ENCODE measurements around the gene CTIF.

The CTIF gene

DNA sequence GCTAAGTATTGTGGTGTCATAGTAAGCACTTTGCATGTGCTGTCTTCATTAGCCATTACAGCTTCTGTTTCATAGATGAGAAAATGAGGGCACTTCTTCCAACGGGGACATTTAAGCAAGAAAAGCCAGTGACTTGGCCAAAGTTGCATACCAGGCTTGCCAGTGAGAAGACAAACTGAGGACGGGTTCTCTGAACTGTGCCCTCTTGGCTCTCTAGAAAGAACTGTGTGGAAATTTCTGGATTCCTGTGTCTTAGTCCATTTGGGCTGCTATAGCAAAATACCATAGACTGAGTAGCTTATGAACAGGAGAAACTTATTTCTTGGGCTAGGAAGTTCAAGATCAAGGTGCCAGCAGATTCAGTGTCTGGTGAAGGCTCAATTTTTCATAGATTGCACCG is 13.3 kb downstream of the CTIF start:
- DNase-seq = no peak

DNA sequence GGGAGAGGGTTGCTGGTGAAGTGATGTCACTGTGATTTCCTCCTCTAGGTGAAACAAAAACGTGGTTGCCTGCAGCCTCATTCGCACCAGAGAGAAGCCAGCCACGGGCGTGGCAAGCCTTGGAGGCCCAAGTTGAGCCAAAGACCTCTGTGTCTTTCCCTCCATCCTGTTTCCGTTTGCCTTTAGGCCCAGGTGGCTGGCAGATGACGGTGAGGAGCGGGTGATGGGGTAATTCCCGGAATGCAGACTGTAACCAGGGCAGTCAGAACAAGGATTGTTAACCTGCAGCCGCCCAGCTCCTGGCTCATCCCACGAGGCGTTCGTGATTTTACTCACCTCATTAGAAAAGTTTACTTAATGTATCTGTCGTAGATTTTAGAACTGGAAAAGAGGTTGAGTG is 14.4 kb downstream of the CTIF start:
- DNase-seq = no peak

DNA sequence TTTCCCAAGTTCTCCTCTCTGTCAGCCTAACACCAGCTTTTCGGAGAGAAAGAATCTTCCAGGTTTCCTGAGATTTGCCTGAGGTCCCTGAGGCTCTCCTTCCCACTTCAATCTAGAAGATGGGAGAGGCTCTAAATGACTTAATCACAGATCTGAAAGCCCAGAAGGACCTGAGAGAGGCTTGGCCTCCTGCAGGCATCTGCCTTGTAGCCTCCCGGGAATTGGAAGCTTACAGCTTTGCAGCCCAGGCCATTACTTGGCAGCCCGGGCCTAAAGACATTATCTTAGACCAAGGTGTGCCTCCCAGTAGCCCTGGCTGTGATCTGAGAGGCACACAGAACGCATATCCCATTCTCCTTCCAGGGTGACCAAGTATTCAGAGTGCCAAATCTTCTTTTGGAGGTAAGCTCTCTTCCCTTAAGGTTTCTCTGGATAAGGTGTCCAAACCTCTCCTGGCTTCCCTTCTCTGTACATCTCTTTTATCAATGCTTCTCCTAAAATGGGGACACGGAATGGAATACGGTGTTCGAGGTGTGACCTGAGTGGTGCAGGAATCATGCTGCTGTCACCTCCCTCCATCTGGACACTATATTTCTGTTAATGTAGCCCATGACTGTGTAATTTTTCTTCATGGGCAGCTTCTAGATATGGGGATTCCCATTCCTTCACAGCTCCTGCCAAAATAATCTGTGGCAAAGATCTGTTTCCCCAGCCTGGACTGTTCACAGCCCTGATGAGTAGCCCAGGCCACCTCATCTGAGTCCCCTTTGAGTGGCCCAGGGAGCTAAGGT is 16.0 kb downstream of the CTIF start:
- no peak for DNase-seq

DNA sequence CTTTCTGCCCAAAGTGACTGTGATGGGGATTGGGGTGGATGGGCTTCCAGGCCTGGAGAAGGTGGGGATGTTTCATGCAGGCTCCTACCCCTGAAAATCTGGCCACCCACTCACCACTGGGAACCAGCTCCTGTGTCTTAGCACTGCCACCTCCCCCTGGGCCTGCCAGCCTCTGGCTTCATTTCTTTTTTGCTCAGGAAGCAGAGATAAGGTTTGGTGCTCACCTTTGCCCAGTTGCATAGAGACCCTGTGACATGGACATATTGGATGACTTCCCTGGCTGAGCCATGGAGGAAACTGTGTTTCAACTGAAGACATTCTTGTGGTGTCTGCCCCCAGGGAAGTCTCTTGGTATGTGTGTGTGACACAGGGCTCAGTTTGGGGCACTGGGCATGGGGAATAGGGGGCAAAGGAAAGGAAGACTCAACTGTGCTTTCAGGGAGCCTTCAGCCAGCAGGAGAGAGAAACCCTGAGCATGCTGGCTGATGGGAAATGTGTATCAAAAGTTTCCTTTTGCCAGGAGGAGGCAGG is 16.7 kb downstream of the CTIF start:
- DNase-seq = no peak

DNA sequence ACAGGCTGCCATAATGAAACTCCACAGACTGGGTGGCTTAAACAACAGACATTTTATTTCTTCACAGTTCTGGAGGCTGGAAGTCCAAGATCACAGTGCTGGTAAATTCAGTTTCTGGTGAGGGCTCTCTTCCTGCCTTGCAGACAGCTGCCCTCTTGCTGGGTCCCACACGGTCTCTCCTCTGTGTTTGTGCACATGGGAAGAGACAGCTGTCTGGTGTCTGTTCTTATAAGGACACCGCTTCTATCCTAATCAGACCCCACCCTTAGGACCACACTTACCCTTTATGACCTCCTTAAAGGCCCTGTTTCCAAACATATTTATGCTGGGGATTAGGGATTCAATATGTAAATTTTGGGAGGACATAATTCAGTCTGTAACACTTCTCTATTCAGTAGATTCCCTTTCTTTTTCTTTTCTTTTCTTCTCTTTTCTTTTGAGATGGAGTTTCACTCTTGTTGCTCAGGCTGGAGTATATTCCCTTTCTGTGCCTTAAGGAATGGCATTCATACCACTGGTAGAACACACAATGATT is 18.9 kb downstream of the CTIF start:
- DNase-seq = no peak

DNA sequence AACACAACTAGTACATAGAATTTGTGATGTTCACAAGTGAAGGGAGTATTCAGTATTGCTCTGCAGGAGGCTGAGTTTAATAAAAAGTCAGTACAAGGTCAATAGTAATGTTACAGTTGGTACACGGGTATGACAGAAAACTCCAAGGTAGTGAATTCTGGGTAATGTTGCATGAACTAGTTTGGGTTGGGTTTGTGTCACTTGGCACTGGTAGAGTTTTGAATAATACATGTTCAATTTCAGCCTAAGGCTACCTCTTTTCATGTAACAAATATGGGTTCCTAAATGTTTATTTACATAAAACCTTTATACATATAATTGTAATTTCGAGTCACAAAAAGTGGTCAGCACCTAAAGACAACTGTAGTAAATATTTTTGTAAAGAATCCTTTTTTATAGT is 19.4 kb downstream of the CTIF start:
- DNase-seq = no peak

DNA sequence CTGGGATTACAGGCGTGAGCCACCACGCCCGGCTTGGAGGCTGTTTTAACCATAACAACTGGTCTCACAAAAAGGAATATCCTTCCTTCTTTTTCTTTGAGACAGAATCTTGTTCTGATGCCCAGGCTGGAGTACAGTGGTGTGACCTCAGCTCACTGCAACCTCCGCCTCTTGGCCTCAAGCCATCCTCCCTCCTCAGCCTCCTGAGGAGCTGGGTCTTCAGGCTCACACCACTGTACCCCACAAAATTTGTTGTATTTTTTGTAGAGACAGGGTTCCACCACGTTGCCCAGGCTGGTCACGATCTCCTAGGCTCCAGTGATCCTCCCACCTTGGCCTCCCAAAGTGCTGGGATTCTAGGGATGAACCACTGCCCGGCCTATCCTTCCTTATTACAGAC is 21.7 kb downstream of the CTIF start:
- DNase-seq = no peak

DNA sequence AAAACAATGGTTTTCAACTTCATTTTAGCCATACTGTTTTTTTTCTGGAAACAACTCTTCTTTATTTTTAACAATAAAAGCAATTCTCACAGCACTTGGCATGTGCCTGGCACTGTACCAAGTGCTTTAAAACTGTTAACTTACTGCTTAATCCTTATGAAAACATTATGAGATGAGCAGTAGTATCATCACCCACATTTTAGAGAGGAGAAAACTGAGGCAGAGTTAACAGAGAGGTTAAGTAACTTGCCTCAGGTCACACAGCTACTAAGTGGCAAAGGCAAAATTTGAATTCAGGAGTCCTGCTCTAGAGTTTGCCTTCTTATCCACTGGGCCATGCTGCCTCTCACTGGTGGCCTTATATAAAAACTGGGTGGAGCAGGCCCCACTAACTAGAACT is 23.2 kb downstream of the CTIF start:
- no peak for DNase-seq

DNA sequence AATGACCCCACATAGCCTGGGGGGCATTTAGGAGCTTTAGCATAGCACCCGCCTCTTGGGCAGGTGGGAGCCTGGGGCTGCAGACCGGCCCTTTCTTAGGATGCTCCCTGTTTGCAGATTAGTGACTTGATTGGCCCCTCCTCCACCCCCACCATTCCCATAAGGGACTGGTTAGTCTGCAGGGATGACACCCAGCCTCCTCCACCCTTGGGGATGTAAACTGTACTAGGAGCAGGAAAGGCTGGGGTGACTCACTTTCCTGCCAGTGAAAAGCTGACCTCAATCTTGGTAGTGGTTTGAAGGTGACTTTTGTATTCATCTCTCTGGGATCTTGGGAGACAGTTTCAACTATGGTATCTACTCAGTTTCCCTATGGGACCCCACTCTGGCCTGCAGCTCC is 24.2 kb downstream of the CTIF start:
- no peak for DNase-seq

DNA sequence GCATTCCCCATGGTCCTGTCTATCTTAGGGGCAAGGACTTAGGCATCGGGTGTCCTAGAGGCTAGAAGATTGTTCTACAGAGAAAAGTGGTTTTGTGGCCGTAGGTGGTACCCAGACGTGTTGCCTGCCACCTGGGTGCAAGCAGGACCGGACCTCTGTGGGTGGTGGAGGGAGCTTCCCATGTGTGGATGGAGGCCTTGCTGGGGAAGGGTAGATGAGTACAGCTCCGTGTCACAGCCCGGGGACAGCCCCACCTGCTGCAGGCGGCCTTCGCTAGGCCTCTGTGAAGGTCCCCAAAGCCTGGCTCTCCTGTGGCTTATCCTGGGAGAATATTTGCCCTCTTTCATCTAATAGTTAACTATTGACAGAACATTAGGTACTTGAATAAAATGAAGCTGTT is 25.3 kb downstream of the CTIF start:
- no peak for DNase-seq

DNA sequence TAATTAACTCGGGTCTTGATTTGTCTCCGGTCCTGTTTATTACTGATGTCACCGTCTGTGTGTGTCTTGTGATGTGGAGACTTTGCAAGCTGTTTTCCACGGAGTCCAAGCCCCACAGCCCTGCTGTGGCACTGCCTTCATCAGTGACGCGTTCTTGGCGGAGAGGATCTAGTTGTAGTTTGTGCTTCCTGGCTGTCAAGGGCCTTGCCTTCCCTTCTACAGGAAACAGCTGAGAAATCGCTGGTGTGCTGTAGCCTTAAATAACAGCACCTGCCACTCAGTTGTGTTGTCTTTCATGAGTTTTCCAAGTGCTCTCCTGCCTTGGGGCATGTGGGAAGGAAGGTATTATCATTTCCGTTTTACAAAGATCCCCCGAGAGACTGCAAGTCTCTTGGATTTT is 26.3 kb downstream of the CTIF start:
- no peak for DNase-seq

DNA sequence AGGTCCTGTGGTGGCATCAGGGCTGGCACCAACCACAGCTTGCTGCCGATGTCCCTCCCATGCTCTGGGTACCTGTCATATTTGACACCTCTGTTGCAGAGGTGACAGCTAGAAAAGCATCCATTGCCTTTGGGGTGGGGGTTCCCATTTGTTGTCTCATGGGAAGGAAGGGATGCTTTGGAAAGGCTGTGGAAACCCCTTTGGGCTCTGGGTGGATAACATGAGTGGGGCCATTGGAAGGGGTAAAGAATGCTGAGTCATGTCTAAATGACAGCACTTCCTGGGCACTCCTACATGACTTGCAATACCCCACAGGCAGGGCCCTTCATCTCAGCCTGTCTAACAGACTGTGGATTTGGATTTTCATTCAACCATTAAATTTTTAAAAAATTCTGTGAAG is 27.8 kb downstream of the CTIF start:
- DNase-seq = no peak

DNA sequence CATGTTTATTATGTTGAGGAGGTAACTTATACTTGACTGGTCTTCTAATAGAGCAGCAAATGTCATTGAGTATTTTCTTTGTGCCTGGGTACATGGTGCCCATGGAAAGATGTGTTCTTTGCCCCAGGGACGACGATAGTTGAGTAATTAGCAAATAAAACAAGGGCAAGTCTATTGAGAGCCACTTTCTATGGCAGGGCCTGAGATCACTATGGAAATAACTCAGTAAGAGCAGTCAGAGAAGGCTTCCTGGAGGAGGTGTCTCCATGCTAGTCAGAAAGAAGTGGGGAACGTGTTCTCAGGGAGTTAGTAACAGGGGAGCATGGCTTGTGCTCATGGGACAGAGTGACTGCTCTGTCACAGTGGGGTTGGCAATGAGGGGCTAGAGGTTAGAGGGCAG is 28.6 kb downstream of the CTIF start:
- no peak for DNase-seq

DNA sequence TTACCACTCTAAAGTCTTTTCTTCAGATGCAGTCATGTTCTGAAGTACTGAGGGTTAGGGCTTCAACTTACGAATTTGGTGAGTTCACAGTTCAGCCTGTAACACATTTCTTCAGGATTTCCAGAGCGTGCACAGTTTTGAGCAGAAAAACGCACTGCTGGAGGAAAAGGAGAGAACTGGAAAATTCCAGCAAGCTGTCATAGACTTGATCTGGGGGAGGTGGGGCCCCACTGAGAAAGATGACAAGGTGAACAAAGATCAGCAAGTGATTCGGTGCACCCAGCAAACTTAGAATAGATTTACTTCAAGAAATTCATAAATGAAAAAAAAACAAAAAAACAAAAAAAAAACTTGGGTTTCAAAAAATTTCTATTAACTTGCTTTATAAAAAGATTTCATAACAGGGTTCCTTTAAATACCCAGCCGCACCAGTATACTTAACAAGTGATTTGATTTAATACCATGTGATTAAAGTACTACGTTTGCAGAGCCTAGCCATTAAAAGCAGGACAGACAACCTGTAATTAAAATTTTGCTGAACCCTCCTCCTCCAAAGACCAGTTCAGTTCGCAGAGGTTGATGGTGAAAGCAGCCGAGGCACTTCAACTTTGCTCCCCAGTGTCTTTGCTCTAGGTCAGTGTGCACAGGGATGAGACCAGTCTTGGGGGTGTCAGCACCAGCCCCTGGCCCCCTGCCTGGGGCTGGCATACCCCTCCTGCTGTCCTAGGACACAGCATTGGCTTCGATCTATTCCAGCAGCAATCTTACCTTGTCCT is 30.5 kb downstream of the CTIF start:
- no peak for DNase-seq

DNA sequence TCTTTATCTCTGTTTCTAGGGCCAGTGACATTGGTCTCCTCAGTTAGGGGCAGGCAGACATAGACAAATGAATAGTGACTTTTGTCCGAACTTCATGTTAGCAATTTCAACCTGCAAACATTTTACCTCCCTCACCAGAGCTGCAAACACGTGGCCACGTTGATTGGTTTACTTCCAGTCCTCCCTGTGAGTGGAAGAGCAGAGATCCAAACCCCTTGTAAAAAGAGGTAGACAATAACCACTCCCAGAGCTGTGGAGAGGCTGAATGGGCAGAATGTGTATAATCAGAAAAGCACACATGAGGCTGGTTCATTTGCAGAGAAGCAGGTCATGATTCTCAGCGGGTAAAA is 31.1 kb downstream of the CTIF start:
- no peak for DNase-seq

DNA sequence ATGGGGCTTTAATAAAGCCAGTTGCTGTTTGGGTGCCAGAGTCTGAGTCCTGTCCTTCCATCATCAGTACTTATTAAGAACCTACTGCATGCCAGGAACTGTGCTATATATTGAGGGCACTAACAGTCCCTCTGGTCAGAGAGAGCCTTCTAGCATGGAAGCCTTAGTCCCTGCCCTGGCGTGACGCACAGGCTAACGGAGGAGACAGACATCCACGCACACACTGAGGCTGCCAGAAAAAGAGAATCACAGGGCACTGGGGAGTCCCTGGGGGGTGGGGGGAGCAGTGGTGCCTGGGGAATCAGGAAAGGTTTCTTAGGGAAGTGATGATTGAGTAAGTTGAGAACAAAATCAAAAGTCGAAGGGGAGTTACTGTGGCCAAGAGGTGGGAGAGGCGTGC is 31.5 kb downstream of the CTIF start:
- no peak for DNase-seq

DNA sequence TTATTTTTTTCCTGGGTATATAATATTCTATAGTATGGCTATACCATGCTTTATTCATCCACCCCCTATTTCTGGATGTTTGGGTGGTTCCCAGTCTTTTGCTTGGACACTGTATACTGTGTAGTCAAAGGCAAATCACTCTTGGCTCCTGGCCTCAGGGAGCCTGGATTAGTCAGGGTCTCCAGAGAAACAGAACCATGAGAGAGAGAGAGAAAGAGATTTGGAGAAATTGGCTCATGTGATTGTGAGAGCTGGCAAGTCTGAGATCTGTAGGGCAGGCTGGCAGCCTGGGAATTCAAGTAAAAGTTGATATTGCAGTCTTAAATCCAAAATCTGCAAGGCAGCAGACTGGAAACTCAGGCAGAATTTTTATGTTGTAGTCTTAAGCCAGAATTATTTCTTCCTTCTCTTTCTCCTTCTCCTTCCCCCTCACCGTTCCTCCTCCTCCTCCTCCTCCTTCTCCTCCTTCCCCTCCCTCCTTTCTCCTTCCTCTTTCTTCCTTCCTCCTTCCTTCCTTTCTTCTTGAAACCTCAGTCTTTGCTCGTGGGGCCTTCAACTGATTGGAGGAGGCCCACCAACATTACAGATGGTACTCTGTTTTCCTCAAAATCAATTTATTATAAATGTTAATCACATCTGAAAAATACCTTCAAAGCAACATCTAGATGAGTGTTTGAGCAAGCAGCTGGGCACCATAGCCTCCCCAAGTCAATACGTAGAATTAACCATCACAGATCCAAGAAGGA is 33.0 kb downstream of the CTIF start:
- DNase-seq = no peak

DNA sequence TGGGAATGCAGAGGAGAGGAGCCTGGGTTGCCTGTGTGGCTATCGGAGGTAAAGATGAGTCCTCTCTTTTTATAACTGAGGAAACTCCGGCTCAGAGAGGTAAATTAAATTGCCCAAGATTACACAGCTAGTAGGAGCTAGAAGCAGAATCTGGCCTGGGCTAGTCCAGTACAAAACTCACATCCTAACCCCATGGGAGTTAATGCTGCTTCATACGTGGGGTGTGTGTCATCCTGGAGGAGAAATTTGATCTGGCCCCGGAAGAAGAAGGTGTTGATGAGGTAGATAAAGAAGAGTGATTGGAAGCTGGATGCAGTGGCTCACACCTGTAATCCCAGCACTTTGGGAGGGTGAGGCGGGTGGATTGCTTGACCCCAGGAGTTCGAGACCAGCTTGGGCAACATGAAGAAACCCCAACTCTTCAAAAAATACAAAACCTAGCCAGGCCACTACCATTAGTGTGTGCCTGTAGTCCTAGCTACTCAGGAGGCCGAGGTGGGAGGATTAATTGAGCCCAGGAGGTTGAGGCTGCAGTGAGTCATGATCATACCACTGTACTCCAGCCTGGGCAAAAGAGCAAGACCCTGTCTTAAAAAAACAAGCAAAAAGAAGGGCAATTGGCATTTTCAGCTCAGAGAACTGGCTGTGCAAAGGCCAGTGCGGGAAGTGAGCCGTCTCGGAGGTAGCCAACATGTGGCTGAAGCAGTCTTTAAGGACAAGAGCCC is 33.7 kb downstream of the CTIF start:
- DNase-seq = no peak

DNA sequence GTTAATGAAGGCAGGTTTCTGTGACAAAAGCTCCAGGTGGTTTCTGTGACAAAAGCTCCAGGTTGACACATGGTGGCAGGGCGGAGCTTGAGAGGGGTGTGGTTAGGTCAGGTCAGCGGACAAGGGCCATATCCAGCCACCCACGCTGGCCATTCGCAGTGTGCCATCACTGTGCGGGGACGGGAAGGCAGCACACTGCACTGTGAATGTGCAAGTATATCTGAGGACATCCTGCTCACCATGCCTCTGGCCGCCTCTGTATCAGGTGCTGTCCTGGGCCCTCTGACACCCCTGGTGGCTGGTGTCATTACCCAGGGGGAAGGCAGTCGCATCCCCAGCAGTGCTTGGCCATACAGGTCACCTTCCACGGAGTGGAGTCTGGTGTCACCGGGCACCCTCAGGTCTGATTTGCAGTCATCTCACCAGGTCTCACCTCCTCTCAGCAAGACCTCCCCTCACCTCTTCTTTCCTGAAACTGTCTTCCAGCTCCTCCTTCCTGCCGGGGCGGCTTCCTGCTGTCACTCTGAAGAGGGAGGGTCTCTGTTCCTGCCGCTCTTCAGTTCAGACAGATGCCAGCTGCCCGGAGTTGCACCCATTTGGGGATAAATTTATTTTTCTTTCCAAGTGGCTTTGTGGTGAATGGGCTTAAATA is 34.9 kb downstream of the CTIF start:
- DNase-seq = no peak

DNA sequence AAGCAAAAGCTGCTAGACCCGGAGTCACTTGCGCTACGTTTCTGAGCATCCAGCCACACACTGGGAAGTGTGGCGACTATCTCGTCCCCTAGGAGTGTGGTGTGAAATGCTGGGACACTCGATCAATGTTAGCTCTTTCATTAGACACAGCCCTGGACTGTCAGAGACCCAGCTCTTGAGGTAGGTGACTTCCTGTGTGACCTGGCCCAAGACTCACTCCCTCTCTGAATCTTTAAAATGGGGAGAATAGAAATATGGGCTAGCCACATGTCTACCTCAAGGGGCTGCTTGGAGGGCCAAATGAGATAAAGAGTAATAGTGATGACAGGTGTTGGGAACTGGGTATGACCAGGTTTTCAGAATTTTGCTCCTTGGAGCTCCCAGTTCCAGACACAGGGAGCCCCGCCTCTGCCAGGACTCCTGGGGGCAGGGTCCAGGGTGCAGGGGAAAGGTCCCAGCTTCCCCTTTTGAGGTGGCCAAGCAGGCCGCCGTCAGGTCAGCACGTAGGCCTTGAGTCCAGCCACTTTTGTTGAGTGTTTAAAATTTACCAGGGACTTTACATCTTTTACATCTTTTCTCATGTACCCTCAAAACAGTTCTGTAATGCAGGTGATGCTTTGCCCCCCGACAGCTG is 36.0 kb downstream of the CTIF start:
- DNase-seq = no peak

DNA sequence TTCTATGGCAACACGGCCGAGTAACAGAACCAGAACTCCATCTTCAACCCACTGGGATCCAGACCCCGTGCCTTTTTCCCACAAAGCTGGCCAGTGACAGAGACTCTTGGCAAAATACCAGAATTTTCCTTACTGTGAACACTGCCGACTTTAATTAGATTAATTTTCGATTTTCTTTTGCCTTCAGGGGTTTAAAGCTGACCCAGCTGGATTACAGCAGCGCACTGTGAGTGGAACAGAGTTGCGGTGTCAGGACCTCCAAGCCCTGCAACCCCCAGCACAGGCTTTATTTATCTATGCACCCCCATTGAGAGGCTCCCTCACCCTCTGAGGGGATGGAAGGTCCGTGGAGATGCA is 36.4 kb downstream of the CTIF start:
- DNase-seq = no peak
